Psoas muscle (tissue), 8 donors: ENCODE data around the gene KIF21B. TPM values are rescaled to one million over a fixed set of nuclear protein-coding genes. Genes with fewer than 3 reads are reported as not detected.
"Not testable (repeated sequence)": the region's sequence is repeated elsewhere in the genome, so short reads cannot be mapped to it uniquely, and the experiment has no call there.

ENCODE experiments used
- ATAC-seq, 4 donors: fragments of 200-7000 bp; cut with Tn5 transposase; one replicate each; pipeline ENCODE4 v1.9.1; 2020; ENCODE audit warnings: moderate library complexity in 3 of 4, mild to moderate bottlenecking in 2 of 4
- DNase-seq, 2 donors: peaks; one replicate each; pipeline ENCODE4 v3.0.0-alpha.2; 2020
- H3K27ac ChIP-seq: fragments of 200-600 bp; one replicate; pipeline ENCODE4 v1.8.0; 2022
- H3K27me3 ChIP-seq, 3 donors: fragments of 200-600 bp in 1 of 3; one replicate each; pipeline versions ENCODE4 v1.6.1 to v1.8.0; 2013 to 2022; ENCODE audit warnings: low read length in 2 of 3, mild to moderate bottlenecking in 2 of 3, moderate library complexity in 1 of 3; ENCODE audit not compliant: insufficient read depth in 3 of 3
- H3K36me3 ChIP-seq, 2 donors: fragments of 200-600 bp in 1 of 2; one replicate each; pipeline versions ENCODE4 v1.6.1 to v1.8.0; 2013 to 2022; ENCODE audit warnings: low read depth in 1 of 2, mild to moderate bottlenecking in 1 of 2, moderate library complexity in 1 of 2; ENCODE audit not compliant: insufficient read depth in 1 of 2
- H3K4me1 ChIP-seq: fragments of 200-600 bp; one replicate; pipeline ENCODE4 v1.8.0; 2022
- H3K4me3 ChIP-seq: fragments of 200-600 bp; one replicate; pipeline ENCODE4 v1.8.0; 2022; ENCODE audit warnings: mild to moderate bottlenecking
- H3K9me3 ChIP-seq: fragments of 200-600 bp; one replicate; pipeline ENCODE4 v1.8.0; 2022
- WGBS, 3 donors: extraction: QIAGEN DNeasy Blood & Tissue Kit; methylation state at CpG; one replicate each; pipeline versions ENCODE4 v1.1.6 to v1.1.7; 2013; 5-methylcytosine and 5-hydroxymethylcytosine counted together
- intact Hi-C, 2 donors: fragments of 100-400 bp; cut with DNase I; formaldehyde crosslinking; loops; one replicate each; pipeline versions ENCODE4 v1.11.0 to v1.14.2; 2022
- polyA plus RNA-seq, 3 donors: library from polyadenylated mRNA; stranded (reverse); fragments of 200-250 nt; gene quantifications; one replicate each; pipeline ENCODE4 v1.2.3, GENCODE V29; 2013
- total RNA-seq, 4 donors: library from RNA; stranded (reverse); fragmentation: NEBNext Ultra II Directional in 2 of 4; extraction: Animal tissue kit (Norgen Biotek cat#: 25700) in 2 of 4; gene quantifications; one replicate each; pipeline versions ENCODE4 v1.2.1 to v1.2.4, GENCODE V29; 2021 to 2023
- TF ChIP-seq, protein P1 (sequence below): fragments of 200-600 bp; IDR thresholded peaks from one replicate; pipeline ENCODE4 v1.8.0; 2022; ENCODE audit warnings: antibody characterized with exemption
- donor health status: healthy with polysubstance abuse.
- donor health status: DM: no; HTN: no; CAD: no; lungs with moderate emphysema.
- donor health status: Bipolar disorder and iron deficiency.
- donor health status: healthy.
- donor health status: DM: yes; HTN: yes; CAD: no.
- donor health status: DM: no; HTN: no; CAD: no.
- donor health status: DM: no; HTN: no; CAD: no.
- donor health status: DM: yes; HTN: yes; CAD: no.

KIF21B gene
- total and polyA plus RNA-seq, 7 donors: 0.04 to 0.81 (median 0.20) TPM

DNA sequence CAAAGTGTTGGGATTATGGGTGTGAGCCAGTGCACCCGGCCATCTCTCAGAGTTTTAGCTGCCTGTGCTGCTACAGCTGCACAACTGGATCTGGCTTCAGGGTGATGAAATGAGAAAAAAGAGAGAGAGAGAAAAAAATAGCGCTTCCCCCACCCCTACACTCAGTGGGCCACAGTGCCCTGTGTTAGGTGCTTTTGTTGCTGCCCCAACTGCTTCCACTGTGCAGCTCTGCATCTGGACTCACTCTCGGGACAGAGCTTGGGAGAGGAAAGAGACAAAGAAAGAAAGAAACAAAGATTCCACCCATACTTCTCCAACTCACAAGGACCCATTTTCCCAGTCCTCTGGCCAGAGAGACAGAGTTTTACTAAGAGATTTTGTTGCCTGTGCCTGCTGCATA lies 78.4 kb downstream of the KIF21B start:
- Histone ChIP-seq H3K4me1 (no peaks in the 10 kb centered on the region), H3K27me3 (no peaks in the 10 kb centered on the region), H3K27ac (no peak overlapping the region), H3K36me3 (no peaks in the 10 kb centered on the region), H3K4me3 (no peak overlapping the region), H3K9me3 (no peaks in the 10 kb centered on the region)
- WGBS, 3 donors: 65 to 67% (median 65%) methylated on average over 3 of the region's 3 CpGs
- intact Hi-C loops: no loop called here
- no peak for DNase-seq
- TF ChIP-seq, protein P1, sequence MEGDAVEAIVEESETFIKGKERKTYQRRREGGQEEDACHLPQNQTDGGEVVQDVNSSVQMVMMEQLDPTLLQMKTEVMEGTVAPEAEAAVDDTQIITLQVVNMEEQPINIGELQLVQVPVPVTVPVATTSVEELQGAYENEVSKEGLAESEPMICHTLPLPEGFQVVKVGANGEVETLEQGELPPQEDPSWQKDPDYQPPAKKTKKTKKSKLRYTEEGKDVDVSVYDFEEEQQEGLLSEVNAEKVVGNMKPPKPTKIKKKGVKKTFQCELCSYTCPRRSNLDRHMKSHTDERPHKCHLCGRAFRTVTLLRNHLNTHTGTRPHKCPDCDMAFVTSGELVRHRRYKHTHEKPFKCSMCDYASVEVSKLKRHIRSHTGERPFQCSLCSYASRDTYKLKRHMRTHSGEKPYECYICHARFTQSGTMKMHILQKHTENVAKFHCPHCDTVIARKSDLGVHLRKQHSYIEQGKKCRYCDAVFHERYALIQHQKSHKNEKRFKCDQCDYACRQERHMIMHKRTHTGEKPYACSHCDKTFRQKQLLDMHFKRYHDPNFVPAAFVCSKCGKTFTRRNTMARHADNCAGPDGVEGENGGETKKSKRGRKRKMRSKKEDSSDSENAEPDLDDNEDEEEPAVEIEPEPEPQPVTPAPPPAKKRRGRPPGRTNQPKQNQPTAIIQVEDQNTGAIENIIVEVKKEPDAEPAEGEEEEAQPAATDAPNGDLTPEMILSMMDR: no peak
- ATAC-seq: no peak

DNA sequence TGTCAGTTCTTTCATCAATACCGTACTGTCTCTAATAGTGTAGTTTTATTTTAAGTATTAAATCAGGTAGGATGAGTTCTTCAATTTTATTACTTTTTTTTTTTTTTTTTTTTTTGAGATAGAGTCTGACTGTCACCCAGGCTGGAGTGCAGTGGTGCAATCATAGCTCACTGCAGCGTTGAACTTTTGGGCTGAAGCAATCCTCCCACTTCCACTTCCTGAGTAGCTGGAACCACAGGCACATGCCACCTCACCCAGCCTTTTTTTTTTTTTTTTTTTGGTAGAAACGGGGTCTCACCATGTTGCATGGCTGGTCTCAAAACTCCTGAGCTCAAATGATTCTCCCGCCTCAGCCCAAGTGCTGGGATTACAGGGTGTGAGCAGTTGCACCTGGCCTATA lies 84.6 kb downstream of the KIF21B start:
- no peak overlapping the region for H3K4me3 ChIP-seq
- no peak overlapping the region for H3K27ac ChIP-seq
- DNase-seq (no peak), ATAC-seq (no peak)
- H3K27me3 ChIP-seq: no peaks in the 10 kb centered on the region
- WGBS, 3 donors: 58 to 74% (median 71%) methylated on average over 3 to 4 of the region's 4 CpGs
- no peaks in the 10 kb centered on the region for H3K4me1 ChIP-seq
- no peaks in the 10 kb centered on the region for H3K9me3 ChIP-seq
- H3K36me3 ChIP-seq: no peaks in the 10 kb centered on the region
- TF ChIP-seq, protein P1: no peak
- intact Hi-C loops: no loop called here

DNA sequence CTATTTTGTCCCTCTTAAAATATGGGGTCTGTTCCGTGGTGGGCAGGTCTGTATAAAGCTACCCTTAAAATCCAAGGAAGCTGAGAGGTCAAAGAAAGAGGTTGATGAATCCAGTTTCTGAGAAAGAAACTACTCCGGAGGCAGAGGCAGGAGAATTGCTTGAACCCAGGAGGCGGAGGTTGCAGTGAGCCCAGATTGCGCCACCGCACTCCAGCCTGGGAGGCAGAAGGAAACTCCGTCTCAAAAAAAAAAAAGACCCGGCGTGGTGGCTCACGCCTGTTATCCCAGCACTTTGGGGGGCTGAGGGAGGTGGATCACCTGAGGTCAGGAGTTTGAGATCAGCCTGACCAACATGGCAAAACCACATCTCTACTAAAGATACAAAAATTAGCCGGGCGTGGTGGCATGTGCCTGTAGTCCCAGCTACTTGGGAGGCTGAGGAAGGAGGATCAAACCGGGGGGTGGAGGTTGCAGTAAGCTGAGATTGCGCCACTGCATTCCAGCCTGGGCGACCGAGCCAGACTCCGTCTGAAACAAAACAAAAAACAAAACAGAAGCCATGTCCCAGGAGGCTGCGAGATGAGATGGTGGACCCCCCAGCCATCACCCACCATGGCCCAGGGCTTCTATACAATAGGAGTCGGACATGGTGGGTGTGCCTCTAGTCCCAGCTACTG lies 88.1 kb downstream of the KIF21B start:
- 91 to 96% (median 92%) methylated on average over 18 of the region's 18 CpGs for WGBS, 3 donors
- H3K4me3 ChIP-seq, H3K36me3 ChIP-seq, ATAC-seq, intact Hi-C loops, DNase-seq, H3K27ac ChIP-seq, H3K9me3 ChIP-seq, H3K4me1 ChIP-seq, H3K27me3 ChIP-seq: not testable (repeated sequence)

DNA sequence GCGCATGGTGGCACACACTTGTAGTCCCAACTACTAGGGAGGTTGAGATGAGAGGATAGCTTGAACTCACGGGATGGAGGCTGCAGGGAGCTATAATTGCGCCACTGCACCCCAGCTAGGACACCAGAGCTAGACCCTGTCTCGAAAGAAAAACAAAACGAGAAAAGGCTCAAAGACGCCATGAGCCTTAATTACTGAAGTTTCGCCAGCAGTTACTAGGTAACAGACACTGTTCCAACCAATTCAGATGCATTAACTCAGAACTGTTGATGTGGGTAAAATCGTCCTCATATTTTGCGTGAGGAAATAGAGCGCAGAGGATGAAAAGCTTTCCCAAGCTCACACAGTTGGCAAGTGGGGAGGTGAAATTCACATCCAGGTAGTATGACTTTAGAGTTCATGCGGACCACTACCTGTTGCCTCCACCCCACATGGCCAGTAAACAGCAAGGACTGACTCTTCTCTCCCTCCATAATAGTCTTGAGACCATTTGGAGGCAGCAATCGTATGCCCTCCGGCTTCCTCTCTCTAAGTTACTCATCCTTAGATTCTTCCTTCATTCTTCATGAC lies 88.8 kb downstream of the KIF21B start:
- Histone ChIP-seq H3K27me3 (no peaks in the 10 kb centered on the region), H3K4me3 (no peak overlapping the region), H3K27ac (no peak overlapping the region), H3K9me3 (no peaks in the 10 kb centered on the region), H3K36me3 (no peaks in the 10 kb centered on the region), H3K4me1 (no peaks in the 10 kb centered on the region)
- 93 to 95% (median 94%) methylated on average over 13 of the region's 13 CpGs for WGBS, 3 donors
- TF ChIP-seq, protein P1: no peak
- no peak for ATAC-seq
- intact Hi-C loops: no loop called here
- no peak for DNase-seq

DNA sequence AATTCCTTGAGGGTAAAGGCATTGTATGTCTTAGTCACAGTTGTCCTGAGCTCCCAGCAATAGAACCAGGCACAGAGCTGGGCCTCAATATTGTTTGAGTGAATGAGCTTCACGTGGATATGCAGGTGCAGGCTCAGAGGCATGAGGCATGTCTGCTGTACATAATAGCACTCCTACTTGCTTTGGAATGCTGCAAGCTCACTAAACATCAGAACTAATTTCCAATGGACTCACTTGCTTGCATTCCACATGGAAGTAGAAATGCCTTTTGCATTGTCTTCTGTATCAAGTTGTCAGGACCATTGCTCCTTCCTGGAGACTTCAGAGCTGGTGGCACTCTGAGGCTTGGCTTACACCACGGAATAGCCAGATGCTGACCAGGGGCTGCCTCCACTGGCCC lies 91.7 kb downstream of the KIF21B start:
- H3K36me3 ChIP-seq: no peaks in the 10 kb centered on the region
- no peaks in the 10 kb centered on the region for H3K27me3 ChIP-seq
- no peaks in the 10 kb centered on the region for H3K9me3 ChIP-seq
- no peak overlapping the region for H3K4me3 ChIP-seq
- DNase-seq: no peak
- H3K27ac ChIP-seq: no peak overlapping the region
- intact Hi-C loops: no loop called here
- 81 to 90% (median 82%) methylated on average over 2 of the region's 2 CpGs for WGBS, 3 donors
- no peaks in the 10 kb centered on the region for H3K4me1 ChIP-seq
- no peak for ATAC-seq
- TF ChIP-seq, protein P1: no peak

DNA sequence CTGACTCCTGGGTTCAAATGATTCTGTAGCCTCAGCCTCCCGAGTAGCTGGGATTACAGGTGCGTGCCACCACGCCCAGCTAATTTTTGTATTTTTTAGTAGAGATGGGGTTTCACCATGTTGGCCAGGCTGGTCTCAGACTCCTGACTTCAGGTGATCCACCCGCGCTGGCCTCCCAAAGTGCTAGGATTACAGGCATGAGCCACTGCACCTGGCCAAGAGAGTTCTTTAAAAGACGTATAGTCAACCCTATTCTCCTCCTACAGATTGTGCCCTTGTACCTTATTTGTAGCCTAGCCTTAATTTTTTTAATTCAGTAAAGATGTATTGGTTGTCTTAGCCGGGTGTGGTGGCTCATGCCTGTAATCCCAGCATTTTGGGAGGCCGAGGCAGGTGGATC lies 93.2 kb downstream of the KIF21B start:
- intact Hi-C loops, H3K4me3 ChIP-seq, H3K9me3 ChIP-seq, H3K27me3 ChIP-seq, ATAC-seq, DNase-seq, H3K27ac ChIP-seq, H3K4me1 ChIP-seq, H3K36me3 ChIP-seq: not testable (repeated sequence)
- 85 to 92% (median 92%) methylated on average over 8 of the region's 8 CpGs for whole genome bisulfite sequencing, 3 donors
